ENCODE data around the gene IGHMBP2.
"Not testable (repeated sequence)": the region's sequence is repeated elsewhere in the genome, so short reads cannot be mapped to it uniquely, and the experiment has no call there.

Gene IGHMBP2

DNA sequence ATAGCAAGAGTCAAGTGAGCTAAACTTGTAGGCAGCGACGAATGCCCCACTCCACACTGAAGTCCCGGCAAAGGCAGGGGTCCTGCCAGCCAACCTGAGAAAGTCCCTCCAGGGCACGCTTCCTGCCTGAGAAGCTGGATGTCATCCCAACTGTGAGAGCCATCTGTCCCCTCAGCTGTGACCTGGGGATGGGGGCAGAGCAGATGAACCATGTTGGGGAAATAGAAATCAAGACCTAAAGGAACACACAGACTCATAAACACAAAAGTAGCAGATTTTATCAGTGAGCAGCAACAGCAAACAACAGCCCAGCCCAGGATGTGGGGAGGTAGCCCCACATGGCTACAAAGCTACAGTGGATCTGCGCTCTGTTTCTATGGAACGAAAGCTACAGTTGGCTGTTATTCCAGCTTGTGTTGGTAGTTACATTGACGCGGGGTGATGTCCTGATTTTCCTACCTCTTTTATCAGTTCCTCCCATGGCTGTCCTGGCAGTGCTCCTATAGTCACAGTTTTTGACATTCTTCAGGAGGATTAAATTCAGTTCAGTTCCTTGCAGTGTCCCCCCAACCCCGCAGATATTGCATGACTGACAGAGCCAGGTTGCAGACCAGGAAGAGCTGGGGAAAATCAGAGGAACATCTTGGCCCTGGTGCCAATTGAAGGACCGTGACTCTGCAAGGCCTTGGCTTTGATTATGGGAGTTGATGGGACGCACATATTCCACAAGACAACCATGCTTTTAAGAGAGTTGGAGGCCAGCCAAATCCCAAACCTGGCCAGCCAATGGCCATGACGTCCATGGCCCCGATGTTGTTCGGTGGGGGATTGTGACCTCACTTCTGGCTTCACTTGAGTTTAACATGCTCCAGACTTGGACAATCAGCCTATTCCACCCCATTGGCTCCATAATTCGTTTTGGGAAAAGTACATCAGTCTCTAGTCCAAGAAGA is 62.5 kb downstream of the IGHMBP2 start:
- no peak for TF ChIP-seq ZNF274 (IDR thresholded peaks at IDR 0.05; ENCODE audit: low read depth, low read length)
- H3K4me3 ChIP-seq (ENCODE audit: low read length): no peak overlapping the region

DNA sequence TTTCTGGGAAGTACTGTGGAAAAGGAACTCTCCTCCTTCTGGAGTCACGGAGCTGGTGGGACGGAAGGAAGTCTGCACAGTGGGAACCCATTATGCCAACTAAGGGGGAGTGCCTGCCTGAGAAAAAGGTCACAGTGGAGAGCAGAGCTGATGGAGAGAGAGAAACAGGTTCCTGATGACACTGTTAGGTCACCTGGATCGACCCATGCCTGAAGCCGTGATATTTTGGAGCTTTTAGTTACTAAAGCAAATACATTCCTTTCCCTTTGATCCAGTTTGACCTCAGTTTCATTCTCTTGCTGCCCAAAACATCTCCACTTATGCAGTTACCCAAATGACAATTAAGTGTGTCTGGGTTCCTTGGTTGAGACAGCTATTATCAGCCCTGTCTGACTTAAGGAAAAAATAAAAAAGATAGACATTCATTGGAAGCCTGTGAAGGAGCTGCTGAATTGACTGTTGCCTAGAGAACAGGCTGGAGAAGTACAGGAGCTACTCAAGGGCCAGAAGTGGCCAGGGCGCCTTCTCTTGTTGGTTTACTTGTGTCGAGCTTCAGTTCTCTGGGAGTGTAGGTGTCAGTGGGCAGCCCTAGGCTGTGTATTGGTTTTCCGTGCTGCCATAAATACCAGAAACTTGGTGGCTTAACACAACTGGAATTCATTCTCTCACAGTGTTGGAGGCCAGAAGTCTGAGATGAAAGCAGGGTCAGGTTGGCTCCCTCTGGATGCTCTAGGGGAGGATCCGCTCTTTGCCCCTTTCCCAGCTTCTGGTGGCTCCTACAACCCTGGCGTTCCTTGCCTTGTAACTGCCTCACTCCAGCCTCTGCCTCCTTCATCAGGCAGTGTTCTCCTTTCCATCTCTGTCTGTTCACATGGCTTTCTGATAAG is 63.4 kb downstream of the IGHMBP2 start:
- no peak overlapping the region for H3K4me3 ChIP-seq (ENCODE audit: low read length)
- no peak for TF ChIP-seq ZNF274 (IDR thresholded peaks at IDR 0.05; ENCODE audit: low read depth, low read length)

DNA sequence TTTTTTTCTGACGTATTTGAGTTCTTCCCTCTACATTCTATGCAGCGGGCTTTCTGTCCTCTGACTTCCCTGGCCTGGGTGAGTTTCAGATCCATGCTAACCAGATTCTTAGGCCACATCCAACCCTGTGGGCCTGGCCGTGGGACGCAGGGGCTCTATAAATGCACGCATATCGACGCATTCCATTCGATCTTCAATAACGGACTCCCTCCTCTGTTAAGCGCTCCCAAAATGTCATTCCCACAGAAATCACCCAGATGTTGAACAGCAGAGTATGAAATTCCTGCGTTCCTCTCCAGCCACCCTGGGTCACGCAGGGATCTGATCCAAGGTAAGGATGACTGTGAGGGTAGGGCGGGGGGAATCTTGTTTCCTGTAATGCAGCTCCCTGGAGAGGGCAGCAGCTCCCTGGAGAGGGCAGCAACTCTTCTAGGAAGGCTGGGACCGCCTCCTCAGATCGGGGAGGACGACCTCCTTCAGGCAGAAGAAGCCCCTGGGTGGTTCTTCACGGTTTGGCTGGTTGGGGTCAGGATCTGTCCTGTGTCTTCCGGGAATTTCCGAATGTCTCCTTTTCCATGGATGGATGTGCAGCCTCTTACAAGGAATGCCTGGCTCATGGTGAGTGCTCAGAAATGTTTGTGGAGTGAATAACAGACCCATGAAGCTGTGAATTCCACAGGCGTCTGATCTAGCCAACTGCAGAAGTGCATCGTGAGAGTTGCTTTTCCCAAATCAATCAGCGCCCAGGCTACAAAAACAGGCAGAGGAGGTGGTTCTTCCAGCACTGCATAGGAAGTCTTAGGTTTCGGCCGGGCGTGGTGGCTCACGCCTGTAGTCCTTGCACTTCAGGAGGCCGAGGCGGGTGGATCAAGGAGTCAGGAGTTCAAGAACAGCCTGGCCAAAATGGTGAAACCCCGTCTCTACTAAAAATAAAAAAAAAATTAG is 64.9 kb downstream of the IGHMBP2 start:
- TF ChIP-seq ZNF274 (IDR thresholded peaks at IDR 0.05; ENCODE audit: low read depth, low read length): no peak
- no peak overlapping the region for H3K4me3 ChIP-seq (ENCODE audit: low read length)

DNA sequence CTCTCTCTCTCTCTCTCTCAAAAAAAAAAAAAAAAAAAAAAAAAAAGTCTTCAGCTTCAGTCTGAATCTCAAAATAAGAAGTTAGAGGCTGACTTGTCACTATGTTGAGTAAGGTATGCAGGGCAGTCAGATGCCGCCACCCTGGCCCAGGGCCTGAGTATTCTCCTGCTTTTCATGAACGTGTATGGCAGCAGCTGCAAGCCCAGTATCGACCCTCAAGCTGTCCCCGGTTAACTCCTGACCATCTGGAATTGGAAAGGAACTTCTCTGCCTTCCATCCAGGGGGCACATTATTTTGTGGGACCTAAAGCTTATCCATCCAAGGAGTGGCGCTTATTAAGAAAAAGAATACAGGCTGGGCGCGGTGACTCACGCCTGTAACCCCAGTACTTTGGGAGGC is 65.7 kb downstream of the IGHMBP2 start:
- TF ChIP-seq ZNF274 (IDR thresholded peaks at IDR 0.05; ENCODE audit: low read depth, low read length): no peak

DNA sequence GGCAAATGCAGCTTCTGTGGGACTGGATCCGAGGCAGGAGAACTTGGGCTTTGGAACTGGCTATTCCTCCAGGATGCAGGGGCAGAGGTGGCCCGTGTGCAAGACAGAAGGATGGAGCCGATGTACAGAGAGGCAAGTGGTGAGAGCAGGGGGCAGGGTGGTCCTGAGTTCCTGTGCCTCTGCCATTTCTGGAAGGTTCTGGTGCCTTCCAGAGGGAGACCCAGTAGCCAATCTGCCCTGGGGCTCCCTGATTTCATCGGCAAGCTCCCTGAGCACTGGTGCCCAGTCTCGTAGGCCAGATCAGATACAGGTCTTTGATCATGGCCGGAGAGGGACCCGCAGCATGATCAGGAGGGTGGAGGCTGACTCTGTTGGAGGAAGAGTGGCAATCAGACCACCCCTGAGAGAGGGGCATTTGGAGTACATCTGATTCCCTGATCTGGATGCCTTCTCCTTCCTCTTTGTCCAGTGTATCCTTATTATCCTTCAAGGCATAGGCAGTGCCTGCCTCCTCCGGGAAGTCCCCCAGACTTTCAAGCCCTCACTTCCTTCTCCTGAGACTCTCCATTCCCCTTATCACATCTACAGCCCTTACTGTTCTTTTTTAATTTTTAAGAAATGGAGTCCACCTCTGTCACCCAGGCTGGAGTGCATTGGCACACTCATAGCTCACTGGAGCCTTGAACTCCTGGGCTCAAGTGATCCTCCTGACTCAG is 67.4 kb downstream of the IGHMBP2 start:
- H3K4me3 ChIP-seq (ENCODE audit: low read length): no peak overlapping the region
- TF ChIP-seq ZNF274 (IDR thresholded peaks at IDR 0.05; ENCODE audit: low read depth, low read length): no peak

More for the DNA sequence above, 65.7 kb downstream of the IGHMBP2 start:
- no peak overlapping the region for H3K4me3 ChIP-seq (ENCODE audit: low read length)

DNA sequence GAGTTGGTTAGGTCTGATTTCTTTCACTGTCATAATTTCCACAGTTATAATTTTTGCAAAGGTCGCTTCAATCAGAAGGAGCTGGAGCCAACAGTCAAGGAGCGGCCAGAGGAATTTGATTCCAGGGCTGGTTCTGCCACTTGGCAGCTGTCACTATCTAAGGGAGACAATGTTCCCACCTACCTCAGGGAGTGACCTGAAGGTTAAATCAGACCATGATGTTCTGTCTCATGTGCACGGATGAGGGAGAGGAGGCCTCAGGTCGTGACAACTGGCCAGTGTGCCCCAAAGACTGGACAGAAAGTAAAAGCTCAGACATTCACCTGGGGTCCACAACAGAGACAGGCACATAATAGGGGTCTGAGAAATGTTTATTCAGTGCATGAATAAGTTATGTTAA is 69.5 kb downstream of the IGHMBP2 start:
- no peak overlapping the region for H3K4me3 ChIP-seq (ENCODE audit: low read length)
- no peak for TF ChIP-seq ZNF274 (IDR thresholded peaks at IDR 0.05; ENCODE audit: low read depth, low read length)

DNA sequence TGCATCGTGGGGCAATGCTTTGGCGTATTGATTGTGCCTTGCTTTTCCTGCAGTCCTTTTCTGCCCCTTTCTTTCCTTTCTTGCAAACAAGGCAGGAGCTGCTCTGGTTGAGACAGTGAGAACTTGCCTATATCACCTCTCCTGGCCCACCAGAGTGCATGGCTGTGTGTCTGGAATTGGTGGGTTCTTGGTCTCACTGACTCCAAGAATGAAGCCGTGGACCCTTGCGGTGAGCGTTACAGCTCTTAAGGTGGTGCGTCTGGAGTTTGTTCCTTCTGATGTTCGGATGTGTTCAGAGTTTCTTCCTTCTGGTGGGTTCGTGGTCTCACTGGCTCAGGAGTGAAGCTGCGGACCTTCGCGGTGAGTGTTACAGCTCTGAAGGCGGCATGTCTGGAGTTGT is 70.0 kb downstream of the IGHMBP2 start:
- H3K4me3 ChIP-seq (ENCODE audit: low read length): not testable (repeated sequence)

DNA sequence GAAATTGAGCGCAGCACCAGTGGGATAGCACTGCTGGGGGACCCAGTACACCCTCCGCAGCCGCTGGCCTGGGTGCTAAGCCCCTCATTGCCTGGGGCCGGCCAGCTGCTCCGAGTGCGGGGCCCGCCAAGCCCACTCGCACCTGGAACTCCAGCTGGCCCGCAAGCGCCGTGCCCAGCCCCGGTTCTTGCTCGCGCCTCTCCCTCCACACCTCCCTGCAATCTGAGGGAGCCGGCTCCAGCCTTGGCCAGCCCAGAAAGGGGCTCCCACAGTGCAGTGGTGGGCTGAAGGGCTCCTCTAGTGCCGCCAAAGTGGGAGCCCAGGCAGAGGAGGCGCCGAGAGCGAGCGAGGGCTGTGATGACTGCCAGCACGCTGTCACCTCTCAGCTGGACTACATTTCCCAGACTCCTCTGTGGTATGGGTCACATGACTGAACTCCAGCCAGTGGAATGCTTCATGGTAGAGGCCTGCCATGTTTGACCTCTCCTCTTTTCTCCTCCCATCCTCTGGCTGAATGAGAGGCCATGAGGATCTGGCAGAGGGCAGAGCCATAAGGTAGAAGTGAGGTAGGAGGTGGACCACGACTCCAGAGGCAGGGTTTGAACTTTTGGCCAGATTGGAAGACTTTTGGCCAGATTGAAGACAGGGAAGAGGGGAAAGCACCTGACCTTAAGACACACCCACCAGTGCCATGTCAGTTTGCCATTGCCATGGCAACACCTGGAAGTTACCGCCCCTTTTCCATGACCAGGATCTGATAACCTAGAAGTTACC is 70.9 kb downstream of the IGHMBP2 start:
- TF ChIP-seq ZNF274 (IDR thresholded peaks at IDR 0.05; ENCODE audit: low read depth, low read length): no peak
- H3K4me3 ChIP-seq (ENCODE audit: low read length): no peak overlapping the region

DNA sequence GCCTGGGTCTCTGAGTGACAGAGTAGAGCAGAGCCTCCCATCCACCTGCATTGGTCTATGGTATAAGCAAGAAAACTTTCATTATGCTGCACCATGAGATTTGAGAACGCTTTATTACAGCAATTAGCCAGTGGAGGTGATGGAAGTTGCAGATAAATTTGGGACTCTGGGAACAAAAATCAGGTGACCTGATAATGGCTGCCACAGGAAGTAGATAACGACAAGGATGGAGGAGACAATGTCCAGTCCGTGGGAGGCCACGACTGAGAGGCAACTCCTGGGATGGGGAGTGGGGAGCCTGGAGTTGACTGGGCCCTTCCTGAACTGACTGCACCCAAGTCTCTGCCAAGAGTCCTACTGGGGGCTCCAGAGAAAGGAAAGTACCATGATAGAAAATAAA is 72.4 kb downstream of the IGHMBP2 start:
- H3K4me3 ChIP-seq (ENCODE audit: low read length): no peak overlapping the region
- no peak for TF ChIP-seq ZNF274 (IDR thresholded peaks at IDR 0.05; ENCODE audit: low read depth, low read length)

DNA sequence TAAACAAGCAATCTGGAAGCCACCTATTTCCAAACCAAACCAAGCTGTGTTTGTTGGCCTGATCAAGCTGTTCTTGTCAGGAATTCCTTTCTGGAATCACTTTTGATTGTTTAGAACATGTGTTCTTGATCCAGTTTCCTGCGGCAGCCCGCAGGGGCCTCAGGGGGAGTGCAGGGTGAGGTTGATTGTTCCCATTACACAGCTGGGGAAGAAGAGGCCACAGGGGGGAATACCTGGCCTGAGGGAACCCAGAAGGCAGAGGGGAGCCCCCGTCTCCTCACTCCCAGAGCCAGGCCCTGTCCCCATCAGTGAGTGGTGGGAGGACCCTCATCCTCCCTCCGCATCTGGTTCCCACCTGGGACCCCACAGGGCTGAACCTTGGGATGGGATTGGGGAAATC is 72.9 kb downstream of the IGHMBP2 start:
- no peak for TF ChIP-seq ZNF274 (IDR thresholded peaks at IDR 0.05; ENCODE audit: low read depth, low read length)
- H3K4me3 ChIP-seq (ENCODE audit: low read length): no peak overlapping the region

DNA sequence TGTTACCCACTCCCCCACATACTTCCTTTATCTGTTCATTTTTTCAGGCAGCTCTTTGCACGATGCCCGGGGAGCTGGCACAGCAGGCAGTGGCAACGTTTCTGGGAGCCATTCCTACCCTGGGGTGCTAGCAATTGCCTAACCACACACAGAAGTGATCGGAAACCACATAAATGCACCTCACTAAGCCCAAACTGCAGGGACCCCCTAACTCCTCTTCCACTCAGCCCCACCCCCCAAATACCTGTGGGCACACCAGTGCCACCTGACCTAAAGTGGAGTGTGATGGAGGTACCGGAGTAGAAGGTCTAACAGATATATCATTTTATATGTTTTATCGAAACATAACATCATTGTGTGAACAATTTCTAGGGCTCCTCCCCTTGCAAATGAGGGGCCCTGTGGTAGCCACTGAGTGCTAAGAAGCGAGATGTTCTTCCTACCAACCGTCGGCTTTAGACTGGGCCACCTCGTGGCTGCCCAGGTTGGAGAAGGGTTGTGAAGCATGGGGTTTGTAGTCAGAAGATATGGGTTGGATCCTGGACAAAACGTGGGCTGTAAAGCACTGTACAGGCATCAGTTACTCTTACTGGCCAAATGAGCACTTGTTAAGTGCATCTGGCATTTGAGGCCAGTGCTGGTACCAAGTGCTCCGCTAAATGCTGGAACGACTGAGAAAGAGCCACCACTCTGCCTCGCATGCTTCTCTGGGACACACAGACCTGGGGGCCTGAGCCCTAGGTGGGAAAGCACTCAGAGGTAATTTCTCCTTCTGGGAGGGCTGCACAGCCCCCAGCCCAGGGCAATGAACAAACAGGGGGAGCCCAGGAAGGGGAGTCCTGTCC is 74.3 kb downstream of the IGHMBP2 start:
- no peak overlapping the region for H3K4me3 ChIP-seq (ENCODE audit: low read length)
- no peak for TF ChIP-seq ZNF274 (IDR thresholded peaks at IDR 0.05; ENCODE audit: low read depth, low read length)

DNA sequence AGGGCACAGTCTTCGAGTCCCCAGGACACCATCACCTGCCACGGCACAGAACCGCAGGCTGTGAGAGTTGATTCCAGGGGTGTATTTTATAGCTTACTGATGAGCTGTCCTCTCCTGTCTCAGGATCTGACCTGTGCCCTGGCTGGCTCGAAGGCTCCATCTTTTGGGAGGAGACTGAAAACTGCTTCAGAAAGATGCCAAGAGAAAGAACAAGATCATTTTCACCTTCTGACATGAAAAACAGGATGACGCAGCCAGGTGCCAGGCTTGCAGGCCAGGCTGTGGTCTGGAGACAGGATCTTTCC is 74.9 kb downstream of the IGHMBP2 start:
- TF ChIP-seq ZNF274 (IDR thresholded peaks at IDR 0.05; ENCODE audit: low read depth, low read length): no peak
- H3K4me3 ChIP-seq (ENCODE audit: low read length): no peak overlapping the region
